HEK293 (cell line): ENCODE measurements around the gene UCP3.

ENCODE experiments used
- BCL11B ChIP-seq: fragments of 450-650 bp; formaldehyde crosslinking; IDR thresholded peaks from 2 replicates; pipeline ENCODE4 v1.5.1; 2016; ENCODE audit warnings: low read depth, missing biosample characterization, missing genetic modification characterization
- CTCF ChIP-seq: fragments of 450-650 bp; formaldehyde crosslinking; IDR thresholded peaks from 2 replicates; pipeline ENCODE4 v1.5.1; 2016; ENCODE audit warnings: missing biosample characterization, missing genetic modification characterization
- HOXA7 ChIP-seq: sonication (generic); formaldehyde crosslinking; IDR thresholded peaks from 2 replicates; pipeline ENCODE4 v1.8.1; 2022; ENCODE audit warnings: missing genetic modification reagents, borderline replicate concordance
- KLF8 ChIP-seq: fragments of 450-650 bp; formaldehyde crosslinking; IDR thresholded peaks from 2 replicates; pipeline ENCODE4 v1.5.1; 2016; ENCODE audit warnings: missing biosample characterization, missing genetic modification characterization
- SP2 ChIP-seq: fragments of 450-650 bp; formaldehyde crosslinking; IDR thresholded peaks from 2 replicates; pipeline ENCODE4 v1.5.1; 2016; ENCODE audit warnings: missing biosample characterization, missing genetic modification characterization
- YY1 ChIP-seq: fragments of 450-650 bp; formaldehyde crosslinking; IDR thresholded peaks from 2 replicates; pipeline ENCODE4 v1.5.1; 2018; ENCODE audit warnings: missing biosample characterization, missing genetic modification characterization
- ZBTB6 ChIP-seq: fragments of 450-650 bp; formaldehyde crosslinking; IDR thresholded peaks from 2 replicates; pipeline ENCODE4 v1.5.1; 2017; ENCODE audit warnings: missing biosample characterization, missing genetic modification characterization
- ZFP41 ChIP-seq: fragments of 450-650 bp; formaldehyde crosslinking; IDR thresholded peaks from 2 replicates; pipeline ENCODE4 v1.5.1; 2016; ENCODE audit warnings: missing biosample characterization, missing genetic modification characterization, borderline replicate concordance
- ZNF2 ChIP-seq: fragments of 450-650 bp; formaldehyde crosslinking; IDR thresholded peaks from 2 replicates; pipeline ENCODE4 v1.5.1; 2016; ENCODE audit warnings: missing biosample characterization, missing genetic modification characterization
- ZNF362 ChIP-seq: fragments of 450-650 bp; formaldehyde crosslinking; IDR thresholded peaks from 2 replicates; pipeline ENCODE4 v1.5.1; 2016; ENCODE audit warnings: missing biosample characterization, missing genetic modification characterization
- ZNF560 ChIP-seq: fragments of 450-650 bp; formaldehyde crosslinking; IDR thresholded peaks from 2 replicates; pipeline ENCODE4 v1.5.1; 2017; ENCODE audit warnings: missing biosample characterization, missing genetic modification characterization, borderline replicate concordance
- ZSCAN30 ChIP-seq: fragments of 450-650 bp; IDR thresholded peaks from 2 replicates; pipeline ENCODE4 v1.5.1; 2018; ENCODE audit warnings: missing biosample characterization, mild to moderate bottlenecking, missing genetic modification characterization, moderate library complexity
- ZSCAN4 ChIP-seq: fragments of 450-650 bp; formaldehyde crosslinking; IDR thresholded peaks from 2 replicates; pipeline ENCODE4 v1.5.1; 2017; ENCODE audit warnings: missing biosample characterization, missing genetic modification characterization

GRCh38 chr11:73951797-73952196 lies 57.1 kb downstream of the UCP3 start:
- TF ChIP-seq KLF8 (tag by site-specific recombination) (no peak), BCL11B (tag by site-specific recombination) (no peak), CTCF (tag by site-specific recombination) (no peak), ZNF560 (no peak), YY1 (tag by site-specific recombination) (no peak), ZBTB6 (tag by site-specific recombination) (no peak), HOXA7 (CRISPR knock-in tag) (no peak), ZSCAN30 (tag by site-specific recombination) (no peak), SP2 (tag by site-specific recombination) (no peak), ZFP41 (tag by site-specific recombination) (no peak), ZNF362 (tag by site-specific recombination) (no peak), ZNF2 (no peak), ZSCAN4 (tag by site-specific recombination) (no peak)
